ENCODE data around the gene GINS3.

GRCh38 chr16:58392215-58393137 lies at the start of gene GINS3:
- TF ChIP-seq EZH2 (IDR thresholded peaks at IDR 0.05) (no peak), FOXP2 (optimal IDR thresholded peaks at IDR 0.05; ENCODE audit: control extremely low read depth, extremely low read length, insufficient read depth) (no peak)
